SK-N-SH treated with all-trans-retinoic acid at 6 μM for 48 hours (cell line): ENCODE results near the gene ZNF789.

Experiments used
- ATAC-seq: fragments of 200-7000 bp; cut with Tn5 transposase; 3 replicates; pipeline ENCODE4 v1.9.1; 2020; ENCODE audit warnings: mild to moderate bottlenecking, moderate library complexity
- ARNTL ChIP-seq: fragments of 450-650 bp; formaldehyde crosslinking; IDR thresholded peaks from 2 replicates; pipeline ENCODE4 v1.5.0; 2020; ENCODE audit warnings: low read depth, mild to moderate bottlenecking, moderate library complexity, borderline replicate concordance
- BACH2 ChIP-seq: fragments of 250-450 bp; sonication (Bioruptor Pico); IDR thresholded peaks from 2 replicates; pipeline ENCODE4 v1.9.0; 2021; ENCODE audit warnings: mild to moderate bottlenecking, borderline replicate concordance
- CSDC2 ChIP-seq: fragments of 250-450 bp; sonication (Bioruptor Pico); IDR thresholded peaks from 2 replicates; pipeline ENCODE4 v1.5.0; 2020; ENCODE audit warnings: mild to moderate bottlenecking, moderate library complexity
- CSRNP3 ChIP-seq: fragments of 250-450 bp; sonication (Bioruptor Pico); IDR thresholded peaks from 2 replicates; pipeline ENCODE4 v1.5.1; 2021; ENCODE audit warnings: mild to moderate bottlenecking, moderate library complexity
- GLIS3 ChIP-seq: fragments of 250-450 bp; sonication (Bioruptor Pico); IDR thresholded peaks from 2 replicates; pipeline ENCODE4 v1.5.0; 2020; ENCODE audit warnings: mild to moderate bottlenecking, moderate library complexity
- OSR1 ChIP-seq: fragments of 250-450 bp; sonication (Bioruptor Pico); IDR thresholded peaks from 2 replicates; pipeline ENCODE4 v1.8.0; 2022; ENCODE audit warnings: moderate library complexity, mild to moderate bottlenecking, inconsistent platforms
- PPARA ChIP-seq: fragments of 250-450 bp; sonication (Bioruptor Pico); IDR thresholded peaks from 2 replicates; pipeline ENCODE4 v1.5.0; 2020; ENCODE audit warnings: mild to moderate bottlenecking, borderline replicate concordance
- SNAI2 ChIP-seq: fragments of 250-450 bp; sonication (Bioruptor Pico); IDR thresholded peaks from 2 replicates; pipeline ENCODE4 v1.5.0; 2020; ENCODE audit warnings: mild to moderate bottlenecking, moderate library complexity
- ZFP3 ChIP-seq: fragments of 250-450 bp; sonication (Bioruptor Pico); IDR thresholded peaks from 2 replicates; pipeline ENCODE4 v1.5.0; 2020; ENCODE audit warnings: mild to moderate bottlenecking, moderate library complexity
- ZFP30 ChIP-seq: fragments of 450-650 bp; formaldehyde crosslinking; IDR thresholded peaks from 2 replicates; pipeline ENCODE4 v1.5.0; 2022; ENCODE audit warnings: mild to moderate bottlenecking, moderate library complexity
- ZNF565 ChIP-seq: fragments of 450-650 bp; formaldehyde crosslinking; conservative IDR thresholded peaks from 2 replicates; pipeline ENCODE4 v1.5.0; 2020; ENCODE audit warnings: low read depth, mild to moderate bottlenecking, moderate library complexity
- ZNF8 ChIP-seq: fragments of 450-650 bp; formaldehyde crosslinking; IDR thresholded peaks from 2 replicates; pipeline ENCODE4 v1.5.0; 2020; ENCODE audit warnings: mild to moderate bottlenecking, moderate library complexity
- TF ChIP-seq, protein P1 (sequence below): fragments of 250-450 bp; sonication (Bioruptor Pico); IDR thresholded peaks from 2 replicates; pipeline ENCODE4 v1.8.0; 2020; ENCODE audit warnings: mild to moderate bottlenecking, moderate library complexity, borderline replicate concordance
- TF ChIP-seq, protein P2 (sequence below): fragments of 250-450 bp; sonication (Bioruptor Pico); IDR thresholded peaks from 2 replicates; pipeline ENCODE4 v1.5.0; 2020; ENCODE audit warnings: mild to moderate bottlenecking, moderate library complexity
- TF ChIP-seq, protein P3 (sequence below): fragments of 250-450 bp; sonication (Bioruptor Pico); IDR thresholded peaks from 2 replicates; pipeline ENCODE4 v1.8.0; 2021; ENCODE audit warnings: low read depth, mild to moderate bottlenecking, moderate library complexity, borderline replicate concordance

ZNF789 gene

DNA sequence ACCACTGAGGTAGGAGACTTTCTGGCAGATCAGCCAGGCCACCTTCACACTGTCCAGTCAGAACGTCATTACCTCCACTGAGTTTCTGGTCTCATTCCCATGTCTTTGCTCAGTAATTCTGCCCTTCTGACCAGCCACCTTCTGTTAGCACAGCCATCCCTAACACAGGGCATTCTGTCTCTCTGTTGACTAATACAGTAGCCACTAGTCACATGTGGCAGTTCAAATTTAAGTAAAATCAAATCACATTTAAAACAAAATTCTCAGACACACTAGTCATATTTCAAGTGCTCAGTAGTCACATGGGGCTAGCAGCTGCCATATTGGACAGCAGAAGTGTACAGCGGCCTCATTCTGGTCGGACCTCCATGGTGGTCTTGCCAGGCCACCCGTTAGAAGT is 26.6 kb upstream of the ZNF789 start:
- no peak for TF ChIP-seq ZNF8 (CRISPR knock-in tag)
- TF ChIP-seq, protein P1, sequence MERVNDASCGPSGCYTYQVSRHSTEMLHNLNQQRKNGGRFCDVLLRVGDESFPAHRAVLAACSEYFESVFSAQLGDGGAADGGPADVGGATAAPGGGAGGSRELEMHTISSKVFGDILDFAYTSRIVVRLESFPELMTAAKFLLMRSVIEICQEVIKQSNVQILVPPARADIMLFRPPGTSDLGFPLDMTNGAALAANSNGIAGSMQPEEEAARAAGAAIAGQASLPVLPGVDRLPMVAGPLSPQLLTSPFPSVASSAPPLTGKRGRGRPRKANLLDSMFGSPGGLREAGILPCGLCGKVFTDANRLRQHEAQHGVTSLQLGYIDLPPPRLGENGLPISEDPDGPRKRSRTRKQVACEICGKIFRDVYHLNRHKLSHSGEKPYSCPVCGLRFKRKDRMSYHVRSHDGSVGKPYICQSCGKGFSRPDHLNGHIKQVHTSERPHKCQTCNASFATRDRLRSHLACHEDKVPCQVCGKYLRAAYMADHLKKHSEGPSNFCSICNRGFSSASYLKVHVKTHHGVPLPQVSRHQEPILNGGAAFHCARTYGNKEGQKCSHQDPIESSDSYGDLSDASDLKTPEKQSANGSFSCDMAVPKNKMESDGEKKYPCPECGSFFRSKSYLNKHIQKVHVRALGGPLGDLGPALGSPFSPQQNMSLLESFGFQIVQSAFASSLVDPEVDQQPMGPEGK (CRISPR knock-in tag): no peak
- TF ChIP-seq, all 23 proteins: peak for 0
- ATAC-seq: no peak

- no peak for ATAC-seq
- TF ChIP-seq ZNF8 (CRISPR knock-in tag): no peak
Measured at GRCh38 chr7:99447943-99448342, 24.7 kb upstream of the ZNF789 start.

GRCh38 chr7:99448855-99449254 is 23.8 kb upstream of the ZNF789 start:
- TF ChIP-seq PPARA (CRISPR knock-in tag): no peak
- TF ChIP-seq, protein P1 (CRISPR knock-in tag): no peak
- TF ChIP-seq, protein P2, sequence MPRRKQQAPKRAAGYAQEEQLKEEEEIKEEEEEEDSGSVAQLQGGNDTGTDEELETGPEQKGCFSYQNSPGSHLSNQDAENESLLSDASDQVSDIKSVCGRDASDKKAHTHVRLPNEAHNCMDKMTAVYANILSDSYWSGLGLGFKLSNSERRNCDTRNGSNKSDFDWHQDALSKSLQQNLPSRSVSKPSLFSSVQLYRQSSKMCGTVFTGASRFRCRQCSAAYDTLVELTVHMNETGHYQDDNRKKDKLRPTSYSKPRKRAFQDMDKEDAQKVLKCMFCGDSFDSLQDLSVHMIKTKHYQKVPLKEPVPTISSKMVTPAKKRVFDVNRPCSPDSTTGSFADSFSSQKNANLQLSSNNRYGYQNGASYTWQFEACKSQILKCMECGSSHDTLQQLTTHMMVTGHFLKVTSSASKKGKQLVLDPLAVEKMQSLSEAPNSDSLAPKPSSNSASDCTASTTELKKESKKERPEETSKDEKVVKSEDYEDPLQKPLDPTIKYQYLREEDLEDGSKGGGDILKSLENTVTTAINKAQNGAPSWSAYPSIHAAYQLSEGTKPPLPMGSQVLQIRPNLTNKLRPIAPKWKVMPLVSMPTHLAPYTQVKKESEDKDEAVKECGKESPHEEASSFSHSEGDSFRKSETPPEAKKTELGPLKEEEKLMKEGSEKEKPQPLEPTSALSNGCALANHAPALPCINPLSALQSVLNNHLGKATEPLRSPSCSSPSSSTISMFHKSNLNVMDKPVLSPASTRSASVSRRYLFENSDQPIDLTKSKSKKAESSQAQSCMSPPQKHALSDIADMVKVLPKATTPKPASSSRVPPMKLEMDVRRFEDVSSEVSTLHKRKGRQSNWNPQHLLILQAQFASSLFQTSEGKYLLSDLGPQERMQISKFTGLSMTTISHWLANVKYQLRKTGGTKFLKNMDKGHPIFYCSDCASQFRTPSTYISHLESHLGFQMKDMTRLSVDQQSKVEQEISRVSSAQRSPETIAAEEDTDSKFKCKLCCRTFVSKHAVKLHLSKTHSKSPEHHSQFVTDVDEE (CRISPR knock-in tag): no peak
- no peak for TF ChIP-seq ZNF565 (CRISPR knock-in tag)
- TF ChIP-seq, protein P3, sequence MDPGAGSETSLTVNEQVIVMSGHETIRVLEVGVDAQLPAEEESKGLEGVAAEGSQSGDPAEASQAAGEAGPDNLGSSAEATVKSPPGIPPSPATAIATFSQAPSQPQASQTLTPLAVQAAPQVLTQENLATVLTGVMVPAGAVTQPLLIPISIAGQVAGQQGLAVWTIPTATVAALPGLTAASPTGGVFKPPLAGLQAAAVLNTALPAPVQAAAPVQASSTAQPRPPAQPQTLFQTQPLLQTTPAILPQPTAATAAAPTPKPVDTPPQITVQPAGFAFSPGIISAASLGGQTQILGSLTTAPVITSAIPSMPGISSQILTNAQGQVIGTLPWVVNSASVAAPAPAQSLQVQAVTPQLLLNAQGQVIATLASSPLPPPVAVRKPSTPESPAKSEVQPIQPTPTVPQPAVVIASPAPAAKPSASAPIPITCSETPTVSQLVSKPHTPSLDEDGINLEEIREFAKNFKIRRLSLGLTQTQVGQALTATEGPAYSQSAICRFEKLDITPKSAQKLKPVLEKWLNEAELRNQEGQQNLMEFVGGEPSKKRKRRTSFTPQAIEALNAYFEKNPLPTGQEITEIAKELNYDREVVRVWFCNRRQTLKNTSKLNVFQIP: no peak
- no peak for TF ChIP-seq ARNTL
- ATAC-seq: no peak

- ATAC-seq: no peak
- TF ChIP-seq ZFP30 (CRISPR knock-in tag) (no peak), CSRNP3 (CRISPR knock-in tag) (no peak), OSR1 (CRISPR knock-in tag) (no peak), BACH2 (CRISPR knock-in tag) (no peak), ZFP3 (no peak)
- TF ChIP-seq, protein P2 (CRISPR knock-in tag): no peak
Measured at GRCh38 chr7:99449326-99449725, 23.4 kb upstream of the ZNF789 start.

GRCh38 chr7:99451936-99452335 is 20.8 kb upstream of the ZNF789 start:
- ATAC-seq: no peak

More at GRCh38 chr7:99451936-99452335, 20.8 kb upstream of the ZNF789 start:
- TF ChIP-seq ZNF565 (CRISPR knock-in tag): no peak
- no peak for TF ChIP-seq SNAI2 (CRISPR knock-in tag)
- TF ChIP-seq GLIS3 (CRISPR knock-in tag): no peak
- TF ChIP-seq CSDC2 (CRISPR knock-in tag): no peak
- no peak for TF ChIP-seq PPARA (CRISPR knock-in tag)
